GM18951 (cell line): ENCODE results near the gene DDX39B.

Experiments used
- POLR2A ChIP-seq: IDR thresholded peaks from 4 replicates; pipeline ENCODE4 v1.6.1; 2011; ENCODE audit warnings: mild to moderate bottlenecking; ENCODE audit not compliant: insufficient read length, insufficient read depth; ENCODE audit errors: extremely low read depth
- in situ Hi-C: fragments of 300-500 bp; cut with MboI; formaldehyde crosslinking; loops from one replicate; pipeline ENCODE4 v1.12.0; 2022; ENCODE audit warnings: low sequenced_read_pairs, mixed read lengths, inconsistent platforms; ENCODE audit not compliant: unreplicated experiment

DDX39B gene

GRCh38 chr6:31572041-31572911, 30.5 kb upstream of the DDX39B start, which contains the start of gene LTA:
Gene LTA, plus strand, starts transcription at chr6:31572289. Its CDS starts 454 bp downstream, at chr6:31572743.
- in situ Hi-C loops, result no loop called here
- TF ChIP-seq POLR2A, result peak; percentile 85

DNA sequence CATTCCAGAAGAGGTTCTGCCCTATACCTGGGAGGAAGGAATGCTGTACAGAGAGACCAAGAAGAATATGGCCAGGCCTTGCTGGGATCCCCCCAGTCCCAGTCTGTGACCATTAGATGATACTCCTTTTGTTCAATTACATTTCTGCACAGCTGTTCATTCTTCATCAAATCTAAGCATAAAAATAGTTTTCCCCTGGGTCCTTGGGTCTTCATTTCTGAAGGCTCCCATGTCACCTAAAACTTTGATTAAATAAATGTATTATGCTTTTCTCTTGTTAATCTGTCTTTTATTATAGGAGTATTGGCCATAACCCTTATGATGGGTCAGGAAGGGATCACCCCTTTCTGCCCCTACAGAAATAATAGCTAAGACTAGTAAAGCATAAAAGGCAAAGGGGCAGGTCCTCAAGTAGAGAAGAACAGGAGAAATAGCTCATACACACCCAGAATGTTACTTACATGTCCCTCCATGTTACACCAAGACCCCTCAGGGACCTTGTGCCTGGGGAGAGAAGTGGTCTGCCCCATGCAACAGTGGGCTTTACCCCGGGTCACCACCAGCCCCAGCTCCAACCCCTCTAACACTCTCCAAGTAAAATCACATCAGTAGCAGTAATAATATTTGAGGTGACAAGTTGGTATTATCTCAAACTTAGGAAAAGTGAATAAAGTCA, 28.2 kb upstream of the DDX39B start:
- no peak for TF ChIP-seq POLR2A
- in situ Hi-C loops, result no loop called here

- TF ChIP-seq POLR2A, result peak; percentile 38
- in situ Hi-C loops, result no loop called here
Observed at GRCh38 chr6:31568537-31568961, 26.7 kb upstream of the DDX39B start.

DNA sequence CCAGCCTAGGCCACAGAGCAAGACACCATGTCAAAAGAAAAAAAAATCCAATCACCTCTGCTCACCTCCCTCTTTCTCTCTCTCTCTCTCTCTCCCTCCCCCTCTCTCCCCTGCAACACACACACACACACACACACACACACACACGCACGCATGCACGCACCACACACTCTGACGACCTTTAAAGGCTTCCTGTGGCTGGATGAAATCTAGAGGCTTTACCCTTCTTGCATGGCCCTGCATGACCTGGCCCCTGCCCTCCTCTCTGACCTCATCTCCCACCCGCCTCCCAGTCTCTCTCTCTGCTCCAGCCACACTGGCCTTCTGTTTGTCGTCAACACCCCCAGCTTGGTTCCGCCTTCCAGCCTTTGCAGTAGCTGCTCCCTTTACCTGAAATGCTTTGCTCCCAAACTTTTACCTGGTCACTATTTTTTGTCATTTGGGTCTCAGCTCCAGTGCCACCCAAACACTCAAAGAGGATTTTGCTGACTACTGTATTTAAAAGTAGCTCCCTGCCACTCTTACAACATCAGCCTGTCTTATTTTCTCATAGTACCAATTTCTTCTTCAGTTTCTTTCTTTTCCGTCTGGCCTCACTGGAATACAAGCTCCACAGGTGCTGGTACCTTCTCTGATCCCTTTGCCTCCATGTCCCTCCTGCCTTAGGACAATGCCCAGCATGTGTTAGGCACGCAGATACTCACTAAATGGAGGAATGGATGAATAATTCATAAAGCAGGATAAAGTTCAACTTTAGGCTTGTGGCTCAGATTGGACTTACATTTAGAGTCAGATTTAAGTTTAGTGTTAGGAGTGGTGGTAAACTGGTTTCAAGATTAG, 25.9 kb upstream of the DDX39B start:
- TF ChIP-seq POLR2A, result no peak
- in situ Hi-C loops, result no loop called here

- no peak for TF ChIP-seq POLR2A
- in situ Hi-C loops, result no loop called here
Observed at GRCh38 chr6:31560697-31561058, 18.9 kb upstream of the DDX39B start.

- in situ Hi-C loops, result no loop called here
- TF ChIP-seq POLR2A, result peak; percentile 50
Observed at GRCh38 chr6:31559958-31560696, 18.3 kb upstream of the DDX39B start.

GRCh38 chr6:31559606-31559957, 17.8 kb upstream of the DDX39B start:
- in situ Hi-C loops, result no loop called here
- no peak for TF ChIP-seq POLR2A

- in situ Hi-C loops, result no loop called here
- TF ChIP-seq POLR2A, result peak; percentile 57
Observed at GRCh38 chr6:31558631-31559500, 17.1 kb upstream of the DDX39B start.

DNA sequence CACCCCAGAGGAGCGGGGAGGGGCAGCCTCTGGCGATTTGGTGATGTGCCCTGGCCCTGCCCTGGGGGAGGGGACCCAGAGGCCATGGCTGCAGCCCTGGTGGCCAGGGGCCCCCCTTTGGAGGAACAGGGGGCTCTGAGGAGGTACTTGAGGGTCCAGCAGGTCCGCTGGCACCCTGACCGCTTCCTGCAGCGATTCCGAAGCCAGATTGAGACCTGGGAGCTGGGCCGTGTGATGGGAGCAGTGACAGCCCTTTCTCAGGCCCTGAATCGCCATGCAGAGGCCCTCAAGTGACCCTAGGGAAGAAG, 16.5 kb upstream of the DDX39B start:
- in situ Hi-C loops, result no loop called here
- no peak for TF ChIP-seq POLR2A

GRCh38 chr6:31557443-31558317, 15.9 kb upstream of the DDX39B start:
- in situ Hi-C loops, result no loop called here
- TF ChIP-seq POLR2A, result no peak

DNA sequence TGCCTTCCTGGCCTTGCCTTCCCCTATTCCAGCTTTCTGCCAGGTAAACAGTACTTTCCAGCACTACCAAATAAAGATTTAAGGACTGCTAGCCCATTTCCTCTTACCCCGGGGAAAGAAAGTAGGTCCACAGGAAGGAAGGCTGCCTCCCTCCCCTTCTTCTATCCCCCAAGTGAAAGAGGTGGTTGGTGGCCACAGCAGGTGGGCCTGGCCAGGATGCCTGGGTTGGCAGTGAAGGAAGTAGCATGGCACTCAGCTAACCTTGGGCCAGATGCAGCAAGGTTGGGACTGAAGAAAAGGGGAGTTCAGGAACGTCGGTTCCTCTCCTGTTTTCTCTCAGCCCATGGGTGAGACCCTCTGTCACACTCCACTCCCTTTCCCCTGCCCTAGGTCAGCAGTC, 14.5 kb upstream of the DDX39B start:
- TF ChIP-seq POLR2A, result no peak
- in situ Hi-C loops, result no loop called here

DNA sequence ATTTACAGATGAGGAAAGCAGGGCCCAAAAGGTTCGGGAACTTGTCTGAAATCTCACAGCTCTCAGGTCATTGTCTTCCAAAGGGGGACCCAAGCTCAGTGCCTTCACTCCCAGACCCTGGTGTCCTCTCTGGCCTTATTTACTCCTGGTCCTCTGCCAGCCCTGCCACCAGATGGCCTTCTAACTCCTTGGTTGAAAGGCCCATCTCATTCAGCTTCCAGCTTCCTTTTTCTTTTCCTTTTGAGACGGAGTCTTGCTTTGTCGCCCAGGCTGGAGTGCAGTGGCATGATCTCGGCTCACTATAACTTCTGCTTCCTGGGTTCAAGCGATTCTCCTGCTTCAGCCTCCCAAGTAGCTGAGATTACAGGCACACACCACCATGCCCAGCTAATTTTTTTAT, 9.6 kb upstream of the DDX39B start:
- in situ Hi-C loops, result loop anchor here (5.0 kb wide), 1 partner anchor 46 kb away; no protein-coding TSS in a partner anchor

DNA sequence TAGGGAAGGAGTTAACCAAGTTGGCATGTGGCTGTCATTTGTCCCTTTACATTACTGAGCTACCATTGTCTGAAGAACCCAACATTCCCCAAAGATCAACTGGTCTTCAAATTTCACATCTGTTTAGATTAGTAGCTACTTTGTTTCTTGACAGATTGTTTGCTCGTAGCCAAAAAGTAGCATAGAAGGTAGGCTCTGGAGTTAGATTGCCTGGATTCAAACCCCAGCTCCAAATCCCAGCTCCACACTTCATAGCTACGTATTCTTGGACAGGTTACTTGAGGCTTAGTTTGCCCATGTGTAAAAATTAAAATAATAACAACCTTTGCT, 6.7 kb upstream of the DDX39B start:
- in situ Hi-C loops, result no loop called here
- TF ChIP-seq POLR2A, result no peak
